Heart left ventricle (tissue), 13 donors: Measurements from ENCODE around the gene MSH3.

Experiments
- POLR2A ChIP-seq, 2 donors: fragments of 450-650 bp; IDR thresholded peaks; one replicate each; pipeline ENCODE4 v1.6.1; 2017; ENCODE audit warnings: antibody characterized with exemption in 2 of 2, mild to moderate bottlenecking in 2 of 2, moderate library complexity in 2 of 2
- TF ChIP-seq, protein P1 (sequence below), 12 donors: fragments of 200-600 bp; sonication (generic) in 4 of 12; IDR thresholded peaks; one replicate each; pipeline versions ENCODE4 v1.5.0 to v1.8.0; 2018 to 2022; ENCODE audit warnings: antibody characterized with exemption in 12 of 12, mild to moderate bottlenecking in 5 of 12
- donor health status: ischemic (EF 13 %, LVEDD 7.1; RV severe dilation, severe dysfunction).
- donor health status: DM: no; HTN: yes; CAD: no.
- donor health status: DM: no; HTN: no; CAD: no.
- donor health status: ischemic (EF 25% LVEDD 6.9; RV normal size, moderate dysfunction).
- donor health status: ischemic (EF 25% LVEDD 5.7; RV mildly dilated, moderate dysfunction).
- donor health status: ischemic (EF 35%, LVEDD 5.7; RV mildly dilated, moderate dysfunction).
- donor health status: nonischemic (EF 11% LVEDD 7.7; RV severe dilation, severe dysfunction).
- donor health status: DM: yes; HTN: yes; CAD: no.
- donor health status: PGD.
- donor health status: ischemic (EF 29% LVEDD 5.4; RV normal size, mild dysfunction).
- donor health status: nonischemic (EF 23%, LVEDD 6.1; RV moderate dilation, normal function).

- TF ChIP-seq, protein P1, sequence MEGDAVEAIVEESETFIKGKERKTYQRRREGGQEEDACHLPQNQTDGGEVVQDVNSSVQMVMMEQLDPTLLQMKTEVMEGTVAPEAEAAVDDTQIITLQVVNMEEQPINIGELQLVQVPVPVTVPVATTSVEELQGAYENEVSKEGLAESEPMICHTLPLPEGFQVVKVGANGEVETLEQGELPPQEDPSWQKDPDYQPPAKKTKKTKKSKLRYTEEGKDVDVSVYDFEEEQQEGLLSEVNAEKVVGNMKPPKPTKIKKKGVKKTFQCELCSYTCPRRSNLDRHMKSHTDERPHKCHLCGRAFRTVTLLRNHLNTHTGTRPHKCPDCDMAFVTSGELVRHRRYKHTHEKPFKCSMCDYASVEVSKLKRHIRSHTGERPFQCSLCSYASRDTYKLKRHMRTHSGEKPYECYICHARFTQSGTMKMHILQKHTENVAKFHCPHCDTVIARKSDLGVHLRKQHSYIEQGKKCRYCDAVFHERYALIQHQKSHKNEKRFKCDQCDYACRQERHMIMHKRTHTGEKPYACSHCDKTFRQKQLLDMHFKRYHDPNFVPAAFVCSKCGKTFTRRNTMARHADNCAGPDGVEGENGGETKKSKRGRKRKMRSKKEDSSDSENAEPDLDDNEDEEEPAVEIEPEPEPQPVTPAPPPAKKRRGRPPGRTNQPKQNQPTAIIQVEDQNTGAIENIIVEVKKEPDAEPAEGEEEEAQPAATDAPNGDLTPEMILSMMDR (IDR thresholded peaks at IDR 0.05): no peak
- TF ChIP-seq POLR2A (IDR thresholded peaks at IDR 0.05): no peak
Measured at GRCh38 chr5:80736730-80737129, 82.3 kb downstream of the MSH3 start.
